ENCODE results near the gene MTCL3.

The MTCL3 gene

DNA sequence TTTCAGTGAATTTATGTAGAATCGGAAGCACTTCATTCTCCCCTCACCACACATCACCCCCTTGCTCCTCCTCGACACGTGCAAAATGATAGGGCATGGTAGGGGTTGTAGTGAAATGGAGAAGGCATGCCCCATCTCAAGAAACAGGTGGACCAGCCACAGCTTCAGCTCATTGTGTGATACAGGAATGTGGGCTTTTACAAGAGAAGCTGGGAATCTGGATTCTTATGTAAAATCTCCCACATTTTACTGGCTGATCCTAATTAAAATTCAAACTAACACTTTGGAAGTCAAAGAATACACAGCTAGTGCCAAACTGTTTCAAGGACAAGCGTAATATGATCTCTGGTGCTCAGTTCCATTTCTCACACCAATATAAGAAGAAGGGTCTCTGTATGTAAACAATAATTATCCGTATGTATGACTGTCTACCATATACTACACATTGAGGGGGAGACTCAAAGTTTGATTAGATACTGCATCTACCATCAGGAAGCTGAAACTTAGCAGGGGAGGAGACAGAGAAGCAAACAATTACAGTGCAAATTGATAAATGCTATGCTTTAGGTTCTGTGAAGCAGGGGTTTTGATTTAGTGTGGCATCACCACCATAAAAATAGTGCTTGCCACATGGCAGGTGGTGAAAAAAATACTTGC, 35.6 kb downstream of the MTCL3 start:
- H3K9me3 Mint-ChIP-seq (ENCODE audit: unreplicated experiment): no peaks in the 10 kb centered on the region
- peaks cover 8% of the 10 kb centered on the region for H3K36me3 Mint-ChIP-seq (ENCODE audit: low read depth, unreplicated experiment)
- H3K27ac Mint-ChIP-seq (ENCODE audit: unreplicated experiment): no peak overlapping the region
- H3K4me3 Mint-ChIP-seq (ENCODE audit: unreplicated experiment): no peak overlapping the region
- no peak for DNase-seq (ENCODE audit: low spot score)
- TF ChIP-seq, protein P1, sequence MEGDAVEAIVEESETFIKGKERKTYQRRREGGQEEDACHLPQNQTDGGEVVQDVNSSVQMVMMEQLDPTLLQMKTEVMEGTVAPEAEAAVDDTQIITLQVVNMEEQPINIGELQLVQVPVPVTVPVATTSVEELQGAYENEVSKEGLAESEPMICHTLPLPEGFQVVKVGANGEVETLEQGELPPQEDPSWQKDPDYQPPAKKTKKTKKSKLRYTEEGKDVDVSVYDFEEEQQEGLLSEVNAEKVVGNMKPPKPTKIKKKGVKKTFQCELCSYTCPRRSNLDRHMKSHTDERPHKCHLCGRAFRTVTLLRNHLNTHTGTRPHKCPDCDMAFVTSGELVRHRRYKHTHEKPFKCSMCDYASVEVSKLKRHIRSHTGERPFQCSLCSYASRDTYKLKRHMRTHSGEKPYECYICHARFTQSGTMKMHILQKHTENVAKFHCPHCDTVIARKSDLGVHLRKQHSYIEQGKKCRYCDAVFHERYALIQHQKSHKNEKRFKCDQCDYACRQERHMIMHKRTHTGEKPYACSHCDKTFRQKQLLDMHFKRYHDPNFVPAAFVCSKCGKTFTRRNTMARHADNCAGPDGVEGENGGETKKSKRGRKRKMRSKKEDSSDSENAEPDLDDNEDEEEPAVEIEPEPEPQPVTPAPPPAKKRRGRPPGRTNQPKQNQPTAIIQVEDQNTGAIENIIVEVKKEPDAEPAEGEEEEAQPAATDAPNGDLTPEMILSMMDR (IDR thresholded peaks at IDR 0.05; ENCODE audit: unreplicated experiment): no peak
- no peaks in the 10 kb centered on the region for H3K27me3 Mint-ChIP-seq (ENCODE audit: unreplicated experiment)
- no peaks in the 10 kb centered on the region for H3K4me1 Mint-ChIP-seq (ENCODE audit: unreplicated experiment)

GRCh38 chr6:127482325-127482724, 36.8 kb downstream of the MTCL3 start:
- H3K4me3 Mint-ChIP-seq (ENCODE audit: unreplicated experiment): no peak overlapping the region
- no peaks in the 10 kb centered on the region for H3K27me3 Mint-ChIP-seq (ENCODE audit: unreplicated experiment)
- no peak overlapping the region for H3K27ac Mint-ChIP-seq (ENCODE audit: unreplicated experiment)
- H3K36me3 Mint-ChIP-seq (ENCODE audit: low read depth, unreplicated experiment): peaks cover 15% of the 10 kb centered on the region
- no peaks in the 10 kb centered on the region for H3K9me3 Mint-ChIP-seq (ENCODE audit: unreplicated experiment)
- DNase-seq (ENCODE audit: low spot score): no peak
- no peaks in the 10 kb centered on the region for H3K4me1 Mint-ChIP-seq (ENCODE audit: unreplicated experiment)
- TF ChIP-seq, protein P1 (IDR thresholded peaks at IDR 0.05; ENCODE audit: unreplicated experiment): no peak

- no peaks in the 10 kb centered on the region for H3K4me1 Mint-ChIP-seq (ENCODE audit: unreplicated experiment)
- no peak for DNase-seq (ENCODE audit: low spot score)
- no peaks in the 10 kb centered on the region for H3K27me3 Mint-ChIP-seq (ENCODE audit: unreplicated experiment)
- H3K4me3 Mint-ChIP-seq (ENCODE audit: unreplicated experiment): no peak overlapping the region
- TF ChIP-seq, protein P1 (IDR thresholded peaks at IDR 0.05; ENCODE audit: unreplicated experiment): no peak
- no peak overlapping the region for H3K27ac Mint-ChIP-seq (ENCODE audit: unreplicated experiment)
- no peaks in the 10 kb centered on the region for H3K9me3 Mint-ChIP-seq (ENCODE audit: unreplicated experiment)
- peaks cover 15% of the 10 kb centered on the region for H3K36me3 Mint-ChIP-seq (ENCODE audit: low read depth, unreplicated experiment)
These were observed 37.5 kb downstream of the MTCL3 start for GRCh38 chr6:127481628-127482027.

GRCh38 chr6:127481111-127481510, 38.0 kb downstream of the MTCL3 start:
- H3K4me1 Mint-ChIP-seq (ENCODE audit: unreplicated experiment): no peaks in the 10 kb centered on the region
- H3K27ac Mint-ChIP-seq (ENCODE audit: unreplicated experiment): no peak overlapping the region
- no peak for DNase-seq (ENCODE audit: low spot score)
- TF ChIP-seq, protein P1 (IDR thresholded peaks at IDR 0.05; ENCODE audit: unreplicated experiment): no peak
- H3K4me3 Mint-ChIP-seq (ENCODE audit: unreplicated experiment): no peak overlapping the region
- H3K9me3 Mint-ChIP-seq (ENCODE audit: unreplicated experiment): no peaks in the 10 kb centered on the region
- peaks cover 2% of the 10 kb centered on the region for H3K27me3 Mint-ChIP-seq (ENCODE audit: unreplicated experiment)
- H3K36me3 Mint-ChIP-seq (ENCODE audit: low read depth, unreplicated experiment): peaks cover 19% of the 10 kb centered on the region

DNA sequence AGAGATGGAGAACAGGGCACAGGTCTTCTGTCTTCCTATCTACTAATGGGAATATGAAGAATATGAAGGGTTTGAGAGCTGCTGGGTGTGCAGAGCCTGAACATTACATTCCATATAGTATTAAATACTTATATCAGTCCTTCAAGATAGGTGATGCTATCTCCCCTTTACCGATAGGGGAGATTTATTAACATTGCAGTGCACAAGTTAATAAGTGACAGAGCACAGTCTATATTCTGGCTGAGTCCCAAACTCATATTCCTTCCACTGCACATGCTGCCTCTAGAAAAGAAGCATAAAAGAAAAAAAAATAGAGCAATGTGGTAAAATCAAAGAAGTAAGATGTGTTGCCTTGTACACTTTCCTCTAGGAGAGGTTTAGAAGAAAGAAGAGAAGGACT, 41.5 kb downstream of the MTCL3 start:
- TF ChIP-seq, protein P1 (IDR thresholded peaks at IDR 0.05; ENCODE audit: unreplicated experiment): no peak
- Mint-ChIP-seq H3K27ac (ENCODE audit: unreplicated experiment) (no peak overlapping the region), H3K27me3 (ENCODE audit: unreplicated experiment) (peaks cover 2% of the 10 kb centered on the region), H3K4me1 (ENCODE audit: unreplicated experiment) (no peaks in the 10 kb centered on the region), H3K36me3 (ENCODE audit: low read depth, unreplicated experiment) (peaks cover 23% of the 10 kb centered on the region), H3K4me3 (ENCODE audit: unreplicated experiment) (no peak overlapping the region), H3K9me3 (ENCODE audit: unreplicated experiment) (no peaks in the 10 kb centered on the region)
- DNase-seq (ENCODE audit: low spot score): no peak
